Measurements from ENCODE around the gene KBTBD13.
"Not testable (repeated sequence)": the region's sequence is repeated elsewhere in the genome, so short reads cannot be mapped to it uniquely, and the experiment has no call there.

The KBTBD13 gene

DNA sequence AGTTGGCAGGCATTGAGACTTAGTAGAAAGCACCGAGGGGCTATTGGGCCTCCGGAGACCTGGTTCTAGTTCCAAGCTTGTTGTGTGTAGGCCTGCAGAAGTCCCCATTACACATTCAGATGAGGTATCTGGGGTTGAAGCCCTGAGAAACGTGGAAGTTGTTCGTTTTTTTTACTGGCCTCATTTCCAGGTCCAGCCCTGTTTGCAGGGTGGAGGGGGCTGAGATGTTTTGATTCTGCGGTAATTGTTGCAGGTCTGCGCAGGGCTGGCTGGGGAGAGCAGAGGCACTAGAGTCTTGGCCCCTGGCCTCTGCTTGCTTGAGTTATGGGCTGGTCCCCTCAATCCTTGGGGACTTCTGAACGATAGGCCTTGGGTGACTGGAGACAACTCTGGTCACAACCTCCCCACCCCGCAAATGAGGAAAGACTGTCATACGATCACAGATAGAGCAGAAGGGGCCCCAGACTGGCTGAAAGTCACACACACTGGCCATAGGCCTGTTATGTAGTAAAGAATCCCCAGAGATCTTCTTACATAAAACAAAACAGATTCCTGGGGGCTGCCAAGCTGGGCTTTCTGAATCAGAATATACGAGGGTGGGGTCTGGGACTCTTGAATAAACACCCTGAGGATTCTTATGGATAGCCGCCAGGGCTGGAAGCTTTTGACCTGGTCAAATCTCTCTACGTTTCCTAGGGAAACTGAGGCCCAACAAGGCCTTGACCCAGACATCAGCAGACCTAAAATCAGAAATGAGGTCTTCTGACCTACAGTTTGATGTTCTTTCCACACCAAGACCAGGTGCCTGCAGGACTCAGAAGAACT, 15.6 kb downstream of the KBTBD13 start:
- DNase-seq: no peak

GRCh38 chr15:65092911-65093792, 16.6 kb downstream of the KBTBD13 start:
- DNase-seq: no peak

GRCh38 chr15:65093793-65094170, 17.2 kb downstream of the KBTBD13 start:
- DNase-seq: not testable (repeated sequence)

- DNase-seq: no peak
Observed at GRCh38 chr15:65094294-65094995, 17.9 kb downstream of the KBTBD13 start.

- no peak for DNase-seq
Observed at GRCh38 chr15:65095011-65095746, 18.6 kb downstream of the KBTBD13 start.

DNA sequence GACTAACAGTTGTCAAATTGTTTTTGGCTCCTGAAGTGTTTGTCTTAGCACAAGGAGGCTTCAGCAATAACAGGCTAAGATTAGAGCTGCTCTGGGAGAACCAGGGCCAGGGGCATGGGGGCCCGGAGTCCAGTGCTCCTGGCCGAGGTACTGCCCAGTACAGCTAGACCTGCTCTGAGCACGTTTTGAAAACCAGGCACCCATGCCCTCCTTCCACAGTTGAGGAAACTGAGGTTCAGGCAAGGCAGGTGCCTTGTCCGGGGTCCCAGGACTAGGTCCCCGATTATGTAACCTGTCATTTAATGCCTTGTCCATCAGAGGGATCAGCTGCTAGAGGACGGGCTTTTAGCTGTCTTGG, 19.2 kb downstream of the KBTBD13 start:
- DNase-seq: no peak

GRCh38 chr15:65096481-65097385, 20.2 kb downstream of the KBTBD13 start:
- no peak for DNase-seq

GRCh38 chr15:65097651-65098263, 21.2 kb downstream of the KBTBD13 start:
- DNase-seq: no peak

GRCh38 chr15:65099336-65099735, 22.8 kb downstream of the KBTBD13 start:
- no peak for DNase-seq

DNA sequence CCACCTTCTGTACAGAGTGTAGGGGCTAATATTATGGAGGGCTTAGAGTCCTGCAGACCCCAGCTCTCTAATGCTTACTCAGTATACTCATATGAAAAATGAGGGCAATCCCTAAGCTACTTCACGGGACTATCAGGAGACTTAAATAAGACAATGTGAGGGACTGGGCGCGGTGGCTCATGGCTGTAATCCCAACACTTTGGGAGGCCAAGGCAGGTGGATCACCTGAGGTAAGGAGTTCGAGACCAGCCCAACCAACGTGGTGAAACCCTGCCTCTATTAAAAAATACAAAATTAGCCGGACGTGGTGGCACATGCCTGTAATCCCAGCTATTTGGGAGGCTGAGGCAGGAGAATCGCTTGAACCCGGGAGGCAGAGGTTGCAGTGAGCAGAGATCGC, 23.3 kb downstream of the KBTBD13 start:
- not testable (repeated sequence) for DNase-seq

DNA sequence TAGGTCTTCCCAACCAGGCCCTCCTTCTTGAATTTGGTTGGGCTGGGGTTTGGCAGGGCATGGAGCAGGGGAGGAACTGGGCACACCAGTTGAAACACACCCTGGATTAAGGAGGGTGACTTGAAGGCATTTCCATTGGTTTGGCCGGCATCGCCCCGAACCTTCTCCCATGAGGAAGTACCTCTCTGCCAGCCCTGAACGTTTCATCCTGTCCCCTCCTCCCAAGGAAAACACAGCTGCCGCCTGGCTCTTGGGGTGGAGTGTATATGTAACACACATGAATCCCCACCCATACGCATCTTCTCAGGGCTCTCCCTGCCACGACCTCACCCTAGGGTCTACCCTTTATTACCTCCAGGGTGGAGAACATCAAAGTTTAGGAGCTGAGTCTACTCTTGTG, 23.9 kb downstream of the KBTBD13 start:
- DNase-seq: no peak

DNA sequence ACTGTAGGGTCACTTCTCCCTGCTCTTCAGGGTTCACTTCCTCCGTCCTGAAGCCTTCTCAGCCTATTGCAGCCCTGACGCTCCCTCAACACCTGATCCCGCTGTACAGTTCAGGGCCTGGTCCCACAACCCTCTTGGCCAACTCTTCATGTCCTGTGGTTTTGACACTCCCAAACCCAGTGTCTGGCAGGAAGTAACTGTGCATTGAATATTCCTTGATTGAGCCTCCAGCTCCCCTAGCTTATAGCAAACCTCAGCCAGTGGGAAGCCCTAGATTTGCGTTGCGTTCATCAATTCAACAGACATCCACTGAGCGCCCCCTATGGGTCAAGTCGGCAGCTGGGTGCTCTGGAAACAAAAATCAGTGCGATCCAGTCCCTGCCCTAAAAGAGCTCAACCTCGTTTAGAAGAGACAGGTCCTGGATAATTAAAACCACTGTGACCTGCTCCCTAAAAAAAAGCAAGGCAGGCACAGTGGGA, 24.9 kb downstream of the KBTBD13 start:
- DNase-seq: peak; percentile 14 to 43

DNA sequence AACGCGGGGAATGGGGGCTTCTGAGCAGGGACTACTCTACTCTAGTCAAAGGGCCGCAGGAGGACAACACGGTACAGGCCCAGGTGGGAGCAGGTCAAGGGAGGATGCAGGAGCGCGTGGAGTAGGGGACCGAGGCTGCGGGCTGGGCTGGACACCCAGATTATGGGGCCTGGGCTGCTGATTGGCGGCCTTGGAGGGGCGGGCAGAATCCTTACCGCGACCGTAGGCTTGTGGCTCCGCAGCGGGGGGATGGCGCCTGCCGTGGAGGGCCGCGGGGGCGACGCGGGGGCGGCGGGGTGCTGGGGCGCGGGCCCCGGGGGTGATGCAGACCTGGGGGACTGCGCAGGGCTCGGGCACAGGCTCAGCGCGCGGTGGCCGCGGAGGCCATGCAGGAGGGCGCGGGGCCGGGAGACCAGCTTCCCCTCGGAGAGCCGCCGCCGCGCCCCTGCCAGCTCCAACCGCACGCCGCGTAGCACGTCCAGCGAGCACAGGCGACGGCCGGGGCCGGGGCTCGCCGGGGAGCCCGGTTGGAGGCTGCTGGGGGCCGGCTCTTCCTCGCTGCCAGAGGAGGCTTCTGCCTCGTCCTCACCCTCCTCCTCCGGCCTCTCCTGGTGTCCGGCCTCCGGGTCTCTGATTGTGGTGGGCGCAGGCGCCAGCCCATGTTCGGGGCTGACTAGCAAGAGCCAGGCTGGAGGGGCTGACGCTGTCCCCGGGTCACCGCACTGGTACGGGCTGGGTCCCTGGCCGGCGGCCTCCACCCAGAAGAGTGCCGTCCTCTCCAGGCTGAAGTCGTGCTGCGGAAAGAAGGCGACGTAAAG, 25.6 kb downstream of the KBTBD13 start:
- DNase-seq: no peak

GRCh38 chr15:65102912-65103311, 26.4 kb downstream of the KBTBD13 start:
- no peak for DNase-seq

- no peak for DNase-seq
Observed at GRCh38 chr15:65105038-65105437, 28.5 kb downstream of the KBTBD13 start.

- DNase-seq: no peak
Observed at GRCh38 chr15:65106011-65106590, 29.6 kb downstream of the KBTBD13 start.

DNA sequence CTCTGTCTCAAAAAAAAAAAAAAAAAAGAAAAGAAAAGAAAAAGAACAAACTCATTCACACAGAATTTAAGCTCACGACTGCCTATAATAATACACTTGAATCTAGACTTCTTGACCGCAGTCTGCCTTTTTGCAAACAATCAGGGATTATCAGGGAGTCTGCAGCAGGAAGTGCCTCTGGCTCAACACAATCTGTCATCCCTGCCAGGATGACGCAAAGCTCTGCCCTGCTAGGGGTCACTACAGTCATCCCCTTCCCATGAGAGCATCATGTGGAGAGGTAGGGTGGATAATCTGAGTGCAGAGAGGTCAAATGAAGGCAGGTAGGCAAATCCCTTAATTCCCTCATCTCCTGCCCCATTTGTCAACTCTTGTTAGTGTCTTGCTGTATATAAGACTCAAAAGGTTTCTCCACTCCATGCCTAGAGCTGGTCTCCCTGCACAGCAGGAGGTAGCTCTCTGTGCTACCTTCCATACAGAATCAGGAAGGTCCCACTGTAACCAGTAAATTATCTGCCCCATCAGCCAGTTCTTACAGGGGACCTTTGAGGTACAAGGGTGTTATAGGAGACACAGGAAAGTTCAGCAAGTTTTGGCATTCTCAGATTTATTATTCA, 34.2 kb downstream of the KBTBD13 start:
- DNase-seq: no peak

- DNase-seq: no peak
Observed at GRCh38 chr15:65115086-65115485, 38.5 kb downstream of the KBTBD13 start, which contains the start of gene UBAP1L. Gene UBAP1L (minus strand): TSS chr15:65115200. CDS start chr15:65106215, 8,985 bp downstream.

GRCh38 chr15:65115542-65115941, 39.0 kb downstream of the KBTBD13 start:
- no peak for DNase-seq
